IMR-90 (cell line): ENCODE measurements around the gene SLC24A3.

Experiments
- CEBPB ChIP-seq: IDR thresholded peaks from 2 replicates; pipeline ENCODE4 v1.6.1; 2012; ENCODE audit warnings: low read depth, low read length, improper control_type of control experiment
- CTCF ChIP-seq: conservative IDR thresholded peaks from 2 replicates; pipeline ENCODE4 v1.5.1; 2012; ENCODE audit warnings: mild to moderate bottlenecking, low read depth, low read length, improper control_type of control experiment
- FOS ChIP-seq: fragments of 150-350 bp; IDR thresholded peaks from 2 replicates; pipeline ENCODE4 v1.6.1; 2016; ENCODE audit warnings: low read depth, low read length
- MAZ ChIP-seq: IDR thresholded peaks from 2 replicates; pipeline ENCODE4 v1.6.1; 2012; ENCODE audit warnings: low read depth, mild to moderate bottlenecking, low read length, improper control_type of control experiment, moderate library complexity, borderline replicate concordance
- MXI1 ChIP-seq: IDR thresholded peaks from 2 replicates; pipeline ENCODE4 v1.6.1; 2012; ENCODE audit warnings: low read depth, mild to moderate bottlenecking, low read length, moderate library complexity, borderline replicate concordance
- POLR2A ChIP-seq: IDR thresholded peaks from 2 replicates; pipeline ENCODE4 v1.6.1; 2012; ENCODE audit warnings: mild to moderate bottlenecking, low read depth, low read length
- RAD21 ChIP-seq: IDR thresholded peaks from 2 replicates; pipeline ENCODE4 v1.6.1; 2012; ENCODE audit warnings: low read length, improper control_type of control experiment
- RCOR1 ChIP-seq: IDR thresholded peaks from 2 replicates; pipeline ENCODE4 v1.6.1; 2012; ENCODE audit warnings: mild to moderate bottlenecking, low read length, improper control_type of control experiment; ENCODE audit not compliant: insufficient replicate concordance
- RFX5 ChIP-seq: IDR thresholded peaks from 2 replicates; pipeline ENCODE4 v1.8.0; 2012; ENCODE audit warnings: low read depth, mild to moderate bottlenecking, low read length, moderate library complexity
- SMC3 ChIP-seq: fragments of 150-350 bp; IDR thresholded peaks from 2 replicates; pipeline ENCODE4 v1.6.1; 2016; ENCODE audit warnings: low read depth, mild to moderate bottlenecking, antibody characterized with exemption, low read length, moderate library complexity
- USF2 ChIP-seq: fragments of 150-350 bp; IDR thresholded peaks from 2 replicates; pipeline ENCODE4 v1.6.1; 2017; ENCODE audit warnings: mild to moderate bottlenecking, antibody characterized with exemption, low read length, low read depth

GRCh38 chr20:19740512-19740911, 528.1 kb downstream of the SLC24A3 start:
- no peak for TF ChIP-seq CTCF
- no peak for TF ChIP-seq MAZ
- no peak for TF ChIP-seq POLR2A
- no peak for TF ChIP-seq RFX5
- TF ChIP-seq RAD21 = no peak
- TF ChIP-seq SMC3 = no peak
- no peak for TF ChIP-seq USF2
- TF ChIP-seq CEBPB = no peak
- no peak for TF ChIP-seq FOS
- TF ChIP-seq RCOR1 = no peak
- TF ChIP-seq MXI1 = no peak
